Activated CD8-positive, alpha-beta memory T cell treated with anti-CD3 and anti-CD28 coated beads, Interleukin-2, amount 50 U/mL, for 24 hours (primary cell): ENCODE data around the gene SULT1A2.
"Not testable (repeated sequence)": the region's sequence is repeated elsewhere in the genome, so short reads cannot be mapped to it uniquely, and the experiment has no call there.

Source experiments
- DNase-seq: peaks from one replicate; pipeline ENCODE4 v3.0.0-alpha.2; 2020; ENCODE audit errors: extremely low read depth

SULT1A2 gene

GRCh38 chr16:28596840-28597691 lies at the start of gene SULT1A2:
SULT1A2 (minus strand) TSS chr16:28597050; CDS start chr16:28595930, 1,120 bp downstream.
- no peak for DNase-seq

- DNase-seq, result not testable (repeated sequence)
Measured at GRCh38 chr16:28639959-28640358, 43.1 kb upstream of the SULT1A2 start.

- DNase-seq, result not testable (repeated sequence)
Measured at GRCh38 chr16:28638359-28638758, 41.5 kb upstream of the SULT1A2 start.

GRCh38 chr16:28637765-28638164 lies 40.9 kb upstream of the SULT1A2 start, which contains the start of gene NPIPB8:
NPIPB8 (plus strand) TSS chr16:28638065; CDS start chr16:28638361, 296 bp downstream.
- not testable (repeated sequence) for DNase-seq

GRCh38 chr16:28636093-28636823 lies 39.4 kb upstream of the SULT1A2 start:
- DNase-seq, result not testable (repeated sequence)

GRCh38 chr16:28630905-28631304 lies 34.1 kb upstream of the SULT1A2 start:
- DNase-seq, result not testable (repeated sequence)

GRCh38 chr16:28623172-28623711 lies 26.4 kb upstream of the SULT1A2 start:
- DNase-seq, result no peak

GRCh38 chr16:28622532-28623171 lies 25.8 kb upstream of the SULT1A2 start:
- DNase-seq, result not testable (repeated sequence)

GRCh38 chr16:28621481-28622155 lies 24.8 kb upstream of the SULT1A2 start:
- DNase-seq, result no peak

- not testable (repeated sequence) for DNase-seq
Measured at GRCh38 chr16:28620316-28620715, 23.5 kb upstream of the SULT1A2 start.

- DNase-seq, result no peak
Measured at GRCh38 chr16:28617874-28618273, 21.0 kb upstream of the SULT1A2 start.

- no peak for DNase-seq
Measured at GRCh38 chr16:28616636-28617035, 19.8 kb upstream of the SULT1A2 start.

GRCh38 chr16:28616224-28616577 lies 19.4 kb upstream of the SULT1A2 start:
- not testable (repeated sequence) for DNase-seq

GRCh38 chr16:28615486-28616223 lies 18.8 kb upstream of the SULT1A2 start:
- not testable (repeated sequence) for DNase-seq

GRCh38 chr16:28614561-28614960 lies 17.7 kb upstream of the SULT1A2 start:
- not testable (repeated sequence) for DNase-seq

GRCh38 chr16:28613912-28614311 lies 17.1 kb upstream of the SULT1A2 start:
- DNase-seq, result not testable (repeated sequence)

- not testable (repeated sequence) for DNase-seq
Measured at GRCh38 chr16:28612359-28613280, 15.8 kb upstream of the SULT1A2 start.

- no peak for DNase-seq
Measured at GRCh38 chr16:28610595-28611191, 13.8 kb upstream of the SULT1A2 start.
